Keratinocyte (primary cell): ENCODE data around the gene VSIR. TPM values are rescaled to one million over a fixed set of nuclear protein-coding genes. Genes with fewer than 3 reads are reported as not detected.

Experiments used
- DNase-seq: peaks from one replicate; pipeline ENCODE4 v3.0.0-alpha.2; 2011; ENCODE audit warnings: low read depth, missing footprints, low spot score
- FAIRE-seq: peaks from 2 replicates; lab custom pipeline; 2011; peaks lifted over from hg19 to GRCh38; lab: Jason Lieb, UNC
- H2AFZ ChIP-seq: 2 replicates; pipeline ENCODE4 v1.6.0; 2012; ENCODE audit warnings: low read length, control low read depth, inconsistent platforms; ENCODE audit not compliant: control insufficient read depth
- H3K27ac ChIP-seq: 2 replicates; pipeline ENCODE4 v1.5.1; 2011; ENCODE audit warnings: low read length; ENCODE audit not compliant: control insufficient read depth, insufficient read depth
- H3K27me3 ChIP-seq: 3 replicates; pipeline ENCODE4 v1.6.0; 2011; ENCODE audit warnings: low read length; ENCODE audit not compliant: control insufficient read depth, insufficient read depth; ENCODE audit errors: extremely low read depth
- H3K36me3 ChIP-seq, 2 experiments: 2 replicates in 1 of 2; 3 replicates in 1 of 2; pipeline ENCODE4 v1.5.1; 2011; ENCODE audit warnings: low read length in 2 of 2, mild to moderate bottlenecking in 1 of 2; ENCODE audit not compliant: control insufficient read depth in 2 of 2, insufficient read depth in 2 of 2; ENCODE audit errors: extremely low read depth in 1 of 2
- H3K4me1 ChIP-seq: 3 replicates; pipeline ENCODE4 v1.5.1; 2011; ENCODE audit warnings: low read length; ENCODE audit not compliant: control insufficient read depth, insufficient read depth; ENCODE audit errors: extremely low read depth
- H3K4me2 ChIP-seq: 3 replicates; pipeline ENCODE4 v1.6.0; 2011; ENCODE audit warnings: low read depth, low read length; ENCODE audit not compliant: control insufficient read depth, insufficient read depth; ENCODE audit errors: extremely low read depth
- H3K4me3 ChIP-seq, 3 experiments: fragments of 200-600 bp in 1 of 3; sonication (generic) in 1 of 3; 2 replicates in 2 of 3; 3 replicates in 1 of 3; pipeline ENCODE4 v1.5.1; 2011 to 2016; ENCODE audit warnings: low read length in 3 of 3, mild to moderate bottlenecking in 3 of 3, control low read depth in 2 of 3, inconsistent platforms in 1 of 3, low read depth in 1 of 3, mixed read lengths in 1 of 3, mixed run types in 1 of 3, moderate library complexity in 1 of 3; ENCODE audit not compliant: control insufficient read depth in 2 of 3, insufficient read depth in 2 of 3; ENCODE audit errors: extremely low read depth in 1 of 3
- H3K79me2 ChIP-seq: 2 replicates; pipeline ENCODE4 v1.6.0; 2012; ENCODE audit warnings: low read length; ENCODE audit not compliant: control insufficient read depth, insufficient read depth
- H3K9ac ChIP-seq: 3 replicates; pipeline ENCODE4 v1.6.0; 2011; ENCODE audit warnings: low read length; ENCODE audit not compliant: control insufficient read depth, insufficient read depth; ENCODE audit errors: extremely low read depth
- H3K9me1 ChIP-seq: 3 replicates; pipeline ENCODE4 v1.6.0; 2011; ENCODE audit warnings: low read length; ENCODE audit not compliant: control insufficient read depth, insufficient read depth; ENCODE audit errors: extremely low read depth
- H3K9me3 ChIP-seq: 2 replicates; pipeline ENCODE4 v1.5.1; 2012; ENCODE audit warnings: low read depth, low read length; ENCODE audit not compliant: control insufficient read depth
- H4K20me1 ChIP-seq: 3 replicates; pipeline ENCODE4 v1.6.0; 2011; ENCODE audit warnings: low read length; ENCODE audit not compliant: control insufficient read depth, insufficient read depth; ENCODE audit errors: extremely low read depth
- CTCF ChIP-seq, 3 experiments: IDR thresholded peaks in 1 of 3; conservative IDR thresholded peaks in 1 of 3; optimal IDR thresholded peaks in 1 of 3; 2 replicates in 2 of 3; 3 replicates in 1 of 3; pipeline versions ENCODE3 to v1.5.1; 2011; ENCODE audit warnings: low read length in 3 of 3, mild to moderate bottlenecking in 3 of 3, moderate library complexity in 2 of 3, control low read depth in 1 of 3, inconsistent platforms in 1 of 3; ENCODE audit not compliant: insufficient read depth in 2 of 3; ENCODE audit errors: extremely low read depth in 1 of 3
- EZH2 ChIP-seq: IDR thresholded peaks from one replicate; pipeline ENCODE4 v1.6.1; 2012; ENCODE audit warnings: inconsistent platforms, mild to moderate bottlenecking, low read length, moderate library complexity
- dilution Hi-C: fragments of 300-500 bp; cut with MboI; formaldehyde crosslinking; loops from one replicate; pipeline ENCODE4 v1.7.0; 2020; ENCODE audit warnings: low sequenced_read_pairs; ENCODE audit not compliant: extremely low pct_ligation_motif_present
- polyA plus RNA-seq, 5 experiments: library from polyadenylated mRNA; depleted of rRNA in 3 of 5; stranded (reverse) in 3 of 5; stranded (forward) in 1 of 5; unstranded in 1 of 5; fragments of >200 nt; gene quantifications; 1 replicate in 1 of 5; 2 replicates in 3 of 5; 3 replicates in 1 of 5; pipeline versions ENCODE4 v1.2.1 to v1.2.3, GENCODE V29; 2011 to 2012; ENCODE audit warnings: missing spikeins in 2 of 5, low read depth in 1 of 5, low replicate concordance in 1 of 5

The VSIR gene
- polyA plus RNA-seq, 1 donor (not counting 4 experiments of a cell fraction or from before 2014, with no cell fraction given): 8.1 TPM

- no peak for TF ChIP-seq EZH2
- H4K20me1 ChIP-seq: peaks cover 2% of the 10 kb centered on the region
- H3K36me3 ChIP-seq: peaks cover 70 to 82% of the 10 kb centered on the region in 2 experiments
- H3K4me1 ChIP-seq: no peaks in the 10 kb centered on the region
- no peaks in the 10 kb centered on the region for H3K27me3 ChIP-seq
- no peak for DNase-seq
- no peak overlapping the region for H3K9ac ChIP-seq
- H3K4me2 ChIP-seq: no peak overlapping the region
- H3K9me1 ChIP-seq: no peaks in the 10 kb centered on the region
- H3K4me3 ChIP-seq: no peak overlapping the region
- no peak overlapping the region for H3K27ac ChIP-seq
- H2AFZ ChIP-seq: no peak overlapping the region
- H3K9me3 ChIP-seq: no peaks in the 10 kb centered on the region
- H3K79me2 ChIP-seq: no peaks in the 10 kb centered on the region
- dilution Hi-C loops: no loop called here
- FAIRE-seq: no peak
Observed at GRCh38 chr10:71820966-71821365, 47.6 kb upstream of the VSIR start.

DNA sequence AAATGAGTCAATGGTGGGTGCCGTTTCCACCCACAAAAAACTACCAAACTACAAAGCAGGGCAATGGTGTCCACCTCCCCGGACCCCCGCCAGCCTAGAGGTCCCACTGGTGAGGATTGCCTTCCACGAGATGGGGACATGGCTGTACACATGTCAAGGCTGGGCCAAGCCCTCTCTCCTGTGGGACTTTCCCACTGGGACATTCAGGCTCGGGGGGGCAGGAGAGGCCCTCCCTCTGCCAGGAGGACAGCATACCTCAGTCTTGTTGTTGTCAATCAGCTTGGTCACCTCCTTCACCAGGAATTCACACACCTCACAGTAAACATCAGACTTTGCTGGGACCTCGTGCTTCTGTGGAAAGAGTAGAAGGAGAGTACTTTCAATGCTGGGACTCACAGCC, 46.7 kb upstream of the VSIR start:
- Histone ChIP-seq H3K4me1 (no peaks in the 10 kb centered on the region), H3K36me3 (peaks cover 69 to 82% of the 10 kb centered on the region in 2 experiments), H3K9ac (no peak overlapping the region), H3K27ac (no peak overlapping the region), H2AFZ (no peak overlapping the region), H3K4me3 (no peak overlapping the region), H3K4me2 (no peak overlapping the region), H3K9me1 (no peaks in the 10 kb centered on the region), H3K79me2 (no peaks in the 10 kb centered on the region), H3K9me3 (no peaks in the 10 kb centered on the region), H3K27me3 (no peaks in the 10 kb centered on the region), H4K20me1 (peaks cover 2% of the 10 kb centered on the region)
- TF ChIP-seq CTCF (optimal IDR thresholded peaks at IDR 0.05 in 1 of 3, IDR thresholded peaks at IDR 0.05 in 1 of 3, conservative IDR thresholded peaks at IDR 0.05 in 1 of 3; ENCODE audit: extremely low read depth in 1 of 3, insufficient read depth in 2 of 3, low read length in 3 of 3) (no peak), EZH2 (no peak)
- DNase-seq (no peak), FAIRE-seq (no peak)
- dilution Hi-C loops: no loop called here

DNA sequence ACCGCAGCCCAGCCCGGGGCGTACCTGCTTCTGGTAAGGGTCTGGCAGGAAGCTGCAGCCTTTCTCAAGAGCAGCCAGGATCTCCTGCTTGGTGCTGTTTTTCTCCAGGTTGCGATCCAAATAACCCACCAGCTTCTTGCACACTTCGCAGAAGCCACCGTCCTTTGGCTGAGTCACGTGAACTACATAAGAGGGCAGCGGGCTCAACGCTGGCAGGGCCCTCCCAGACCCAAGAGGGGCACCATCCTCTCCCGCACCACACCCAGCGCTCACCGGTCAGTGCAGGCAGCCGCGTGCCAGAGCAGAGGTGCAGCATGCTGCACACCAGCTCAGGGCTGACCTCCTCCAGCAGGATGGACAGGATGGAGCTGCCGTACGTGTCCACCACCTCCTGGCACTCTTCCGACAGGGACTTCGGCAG, 46.1 kb upstream of the VSIR start:
- dilution Hi-C loops: no loop called here
- TF ChIP-seq EZH2 (no peak), CTCF (optimal IDR thresholded peaks at IDR 0.05 in 1 of 3, IDR thresholded peaks at IDR 0.05 in 1 of 3, conservative IDR thresholded peaks at IDR 0.05 in 1 of 3; ENCODE audit: extremely low read depth in 1 of 3, insufficient read depth in 2 of 3, low read length in 3 of 3) (no peak)
- FAIRE-seq (no peak), DNase-seq (no peak)
- Histone ChIP-seq H3K4me1 (no peaks in the 10 kb centered on the region), H2AFZ (no peak overlapping the region), H3K9me3 (no peaks in the 10 kb centered on the region), H3K27me3 (no peaks in the 10 kb centered on the region), H4K20me1 (peaks cover 2% of the 10 kb centered on the region), H3K9me1 (no peaks in the 10 kb centered on the region), H3K4me2 (no peak overlapping the region), H3K79me2 (no peaks in the 10 kb centered on the region), H3K4me3 (no peak overlapping the region), H3K9ac (no peak overlapping the region), H3K36me3 (peaks cover 66 to 81% of the 10 kb centered on the region in 2 experiments), H3K27ac (no peak overlapping the region)
